HFFc6 (cell line): ENCODE measurements around the gene TAGLN3. TPM values are rescaled to one million over a fixed set of nuclear protein-coding genes. Genes with fewer than 3 reads are reported as not detected.

Experiments
- DNase-seq: peaks from one replicate; pipeline ENCODE4 v3.0.0-alpha.2; 2018
- H3K27ac Mint-ChIP-seq: 2 replicates; pipeline ENCODE4 v1.8.0; 2020; ENCODE audit warnings: mild to moderate bottlenecking, mixed read lengths
- H3K27me3 Mint-ChIP-seq: 2 replicates; pipeline ENCODE4 v1.8.0; 2021; ENCODE audit warnings: mild to moderate bottlenecking, moderate library complexity, mixed read lengths; ENCODE audit not compliant: insufficient read depth
- H3K36me3 Mint-ChIP-seq: 2 replicates; pipeline ENCODE4 v1.8.0; 2021; ENCODE audit warnings: low read depth, mixed read lengths
- H3K4me1 Mint-ChIP-seq: 2 replicates; pipeline ENCODE4 v1.8.0; 2020; ENCODE audit warnings: low read depth, mixed read lengths
- H3K4me3 Mint-ChIP-seq: 2 replicates; pipeline ENCODE4 v1.8.0; 2020; ENCODE audit warnings: mild to moderate bottlenecking, moderate library complexity, mixed read lengths
- H3K9me3 Mint-ChIP-seq: 2 replicates; pipeline ENCODE4 v1.8.0; 2020; ENCODE audit warnings: mild to moderate bottlenecking, mixed read lengths
- total RNA-seq, 6 experiments: library from RNA; stranded (reverse); fragmentation: NEBNext Ultra II Directional; extraction: Animal tissue kit (Norgen Biotek cat#: 25700); gene quantifications; 2 replicates in 1 of 6; 3 replicates in 5 of 6; pipeline ENCODE4 v1.2.3, GENCODE V29; 2021
- TF ChIP-seq, protein P1 (sequence below): fragments of 200-600 bp; sonication (generic); IDR thresholded peaks from 2 replicates; pipeline ENCODE4 v1.5.0; 2021; ENCODE audit warnings: antibody characterized with exemption, mild to moderate bottlenecking

Gene TAGLN3
- total RNA-seq, 6 experiments from 2014 or later, result 0.26 to 0.63 (median 0.43) TPM; not detected in 3

DNA sequence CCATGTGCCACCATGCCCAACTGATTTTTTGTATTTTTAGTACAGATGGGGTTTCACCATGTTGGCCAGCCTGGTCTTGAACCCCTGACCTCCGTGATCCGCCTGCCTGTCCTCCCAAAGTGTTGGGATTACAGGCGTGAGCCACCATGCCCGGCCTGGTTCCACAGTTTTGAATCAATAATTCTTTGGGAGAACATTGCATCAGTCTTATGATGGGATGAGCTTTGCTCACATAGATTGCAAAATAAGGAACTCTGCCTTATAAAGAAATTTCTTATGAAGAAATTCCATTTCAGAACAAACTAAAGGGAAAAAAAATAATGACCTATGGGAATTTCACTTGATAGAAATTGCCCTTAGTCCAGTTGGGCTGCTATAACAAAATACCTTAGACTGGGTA lies 20.0 kb downstream of the TAGLN3 start:
- H3K4me1 Mint-ChIP-seq, result 0 out of 2 replicates have a peak, but pooled peaks cover 6% of the 10 kb centered on the region
- H3K9me3 Mint-ChIP-seq, result no peaks in the 10 kb centered on the region
- H3K36me3 Mint-ChIP-seq, result peaks cover 5% of the 10 kb centered on the region; the same call in 1 of the 2 replicates
- H3K4me3 Mint-ChIP-seq, result no peak overlapping the region
- TF ChIP-seq, protein P1, sequence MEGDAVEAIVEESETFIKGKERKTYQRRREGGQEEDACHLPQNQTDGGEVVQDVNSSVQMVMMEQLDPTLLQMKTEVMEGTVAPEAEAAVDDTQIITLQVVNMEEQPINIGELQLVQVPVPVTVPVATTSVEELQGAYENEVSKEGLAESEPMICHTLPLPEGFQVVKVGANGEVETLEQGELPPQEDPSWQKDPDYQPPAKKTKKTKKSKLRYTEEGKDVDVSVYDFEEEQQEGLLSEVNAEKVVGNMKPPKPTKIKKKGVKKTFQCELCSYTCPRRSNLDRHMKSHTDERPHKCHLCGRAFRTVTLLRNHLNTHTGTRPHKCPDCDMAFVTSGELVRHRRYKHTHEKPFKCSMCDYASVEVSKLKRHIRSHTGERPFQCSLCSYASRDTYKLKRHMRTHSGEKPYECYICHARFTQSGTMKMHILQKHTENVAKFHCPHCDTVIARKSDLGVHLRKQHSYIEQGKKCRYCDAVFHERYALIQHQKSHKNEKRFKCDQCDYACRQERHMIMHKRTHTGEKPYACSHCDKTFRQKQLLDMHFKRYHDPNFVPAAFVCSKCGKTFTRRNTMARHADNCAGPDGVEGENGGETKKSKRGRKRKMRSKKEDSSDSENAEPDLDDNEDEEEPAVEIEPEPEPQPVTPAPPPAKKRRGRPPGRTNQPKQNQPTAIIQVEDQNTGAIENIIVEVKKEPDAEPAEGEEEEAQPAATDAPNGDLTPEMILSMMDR, result no peak
- DNase-seq, result no peak
- no peak overlapping the region for H3K27ac Mint-ChIP-seq
- no peaks in the 10 kb centered on the region; the same call in 1 of the 2 replicates for H3K27me3 Mint-ChIP-seq

DNA sequence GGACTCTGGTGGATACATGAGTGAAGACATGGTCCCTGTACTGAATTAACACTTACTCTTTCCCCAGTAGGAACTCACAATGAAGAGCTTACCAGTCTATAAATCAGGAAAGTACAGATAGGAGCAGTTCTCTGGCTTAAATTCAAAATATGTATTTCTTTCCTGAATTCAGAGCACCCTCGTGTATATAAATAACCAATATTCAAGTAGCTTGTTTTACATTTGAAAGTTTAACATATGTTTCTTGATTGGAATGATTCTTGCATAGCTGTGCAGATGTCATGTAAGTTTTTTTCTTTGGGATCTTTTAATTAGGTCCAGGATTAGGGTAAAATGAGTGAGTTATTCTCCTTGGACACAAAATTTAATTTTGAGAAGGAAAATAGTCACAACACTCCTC lies 21.0 kb downstream of the TAGLN3 start:
- Mint-ChIP-seq H3K4me3 (no peak overlapping the region), H3K36me3 (peaks cover 5% of the 10 kb centered on the region; the same call in 1 of the 2 replicates), H3K4me1 (0 out of 2 replicates have a peak, but pooled peaks cover 6% of the 10 kb centered on the region), H3K27ac (no peak overlapping the region), H3K9me3 (no peaks in the 10 kb centered on the region), H3K27me3 (no peaks in the 10 kb centered on the region; the same call in none of the 2 replicates)
- TF ChIP-seq, protein P1, result no peak
- DNase-seq, result no peak

DNA sequence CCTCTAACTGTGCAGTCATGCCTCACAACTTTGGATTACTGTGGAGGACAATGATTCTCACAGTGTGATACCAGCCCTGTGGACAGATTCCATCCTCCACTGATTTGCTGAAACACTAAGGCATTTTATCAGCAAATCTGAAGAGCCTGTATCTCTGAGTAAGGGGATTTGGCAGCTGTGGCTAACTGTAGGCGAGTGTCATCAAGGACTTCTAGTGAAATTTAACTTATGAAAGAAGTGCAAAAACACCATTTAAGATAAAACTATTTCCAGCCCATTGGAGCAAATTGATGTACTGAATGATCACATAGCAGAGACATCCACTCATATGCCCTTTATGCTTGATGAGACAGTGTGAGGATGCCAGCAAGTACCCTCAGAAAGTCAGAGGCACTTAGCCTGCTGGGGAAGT lies 22.0 kb downstream of the TAGLN3 start:
- Mint-ChIP-seq H3K4me1 (0 out of 2 replicates have a peak, but pooled peaks cover 6% of the 10 kb centered on the region), H3K4me3 (no peak overlapping the region), H3K27ac (no peak overlapping the region), H3K27me3 (no peaks in the 10 kb centered on the region; the same call in 1 of the 2 replicates), H3K9me3 (no peaks in the 10 kb centered on the region), H3K36me3 (peaks cover 5% of the 10 kb centered on the region; the same call in 1 of the 2 replicates)
- TF ChIP-seq, protein P1, result no peak
- DNase-seq, result no peak

DNA sequence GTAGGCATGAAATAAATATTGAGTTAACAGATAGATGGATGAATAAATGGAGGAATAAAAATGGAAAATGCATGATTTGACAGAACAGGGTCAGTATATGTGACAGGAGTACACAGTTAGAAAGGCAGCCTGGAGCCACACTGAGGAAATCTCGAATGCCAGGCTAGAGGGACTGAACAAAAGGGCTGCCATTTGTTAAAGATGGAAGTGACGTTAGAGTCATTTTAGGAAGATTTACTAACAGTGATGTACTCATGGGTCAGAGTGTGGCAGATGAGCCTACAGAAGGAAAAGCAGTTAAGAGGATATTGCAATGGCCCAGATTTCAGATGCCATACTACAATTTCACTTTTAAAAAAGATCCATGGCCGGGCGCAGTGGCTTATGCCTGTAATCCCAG lies 28.4 kb downstream of the TAGLN3 start:
- Mint-ChIP-seq H3K27ac (no peak overlapping the region), H3K27me3 (no peaks in the 10 kb centered on the region; the same call in 1 of the 2 replicates), H3K9me3 (no peaks in the 10 kb centered on the region), H3K4me1 (peaks cover 17% of the 10 kb centered on the region; the same call in 1 of the 2 replicates), H3K4me3 (no peak overlapping the region), H3K36me3 (no peaks in the 10 kb centered on the region)
- no peak for DNase-seq
- TF ChIP-seq, protein P1, result no peak

DNA sequence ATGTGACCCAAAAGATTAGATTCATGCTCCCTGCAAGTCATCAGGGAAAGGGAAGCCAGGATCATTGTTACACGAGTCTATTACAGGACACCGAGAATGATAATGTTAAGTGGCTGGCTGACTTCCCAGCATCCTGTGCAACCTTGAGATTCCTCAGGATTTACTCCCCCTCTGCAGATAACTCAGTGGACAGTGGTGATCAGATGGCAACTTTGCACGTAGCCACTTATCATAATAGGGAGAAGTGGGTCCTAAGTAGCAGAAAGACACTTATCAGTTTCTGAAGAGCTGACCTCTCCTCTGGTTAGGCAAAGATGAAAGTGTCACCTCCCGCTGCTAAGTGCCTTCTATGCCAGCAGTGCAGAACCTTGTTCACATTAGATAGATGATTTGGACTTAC lies 29.1 kb downstream of the TAGLN3 start:
- H3K27me3 Mint-ChIP-seq, result no peaks in the 10 kb centered on the region; the same call in 1 of the 2 replicates
- peaks cover 17% of the 10 kb centered on the region; the same call in 1 of the 2 replicates for H3K4me1 Mint-ChIP-seq
- H3K36me3 Mint-ChIP-seq, result no peaks in the 10 kb centered on the region
- H3K27ac Mint-ChIP-seq, result no peak overlapping the region
- TF ChIP-seq, protein P1, result no peak
- H3K4me3 Mint-ChIP-seq, result no peak overlapping the region
- DNase-seq, result no peak
- no peaks in the 10 kb centered on the region for H3K9me3 Mint-ChIP-seq
